Neural cell (in vitro differentiated cells): Measurements from ENCODE around the gene PRR5L. TPM values are rescaled to one million over a fixed set of nuclear protein-coding genes. Genes with fewer than 3 reads are reported as not detected.

Experiments
- H2AFZ ChIP-seq: fragments of 200-600, 300-800 bp; sonication (generic), shearing (Covaris generic); 2 replicates; pipeline ENCODE4 v1.6.0; 2014; ENCODE audit warnings: low read depth, mild to moderate bottlenecking, antibody characterized with exemption, low read length, moderate library complexity
- H3F3A ChIP-seq: fragments of 200-600 bp; shearing (Covaris generic); 2 replicates; pipeline ENCODE4 v1.6.1; 2016; ENCODE audit warnings: mild to moderate bottlenecking, moderate library complexity, mixed read lengths, antibody characterized with exemption, low read length; ENCODE audit not compliant: insufficient read depth, poor library complexity, severe bottlenecking
- H3K27ac ChIP-seq: fragments of 200-600, 300-800 bp; sonication (generic), shearing (Covaris generic); 2 replicates; pipeline ENCODE4 v1.5.1; 2014; ENCODE audit warnings: mild to moderate bottlenecking, low read length, moderate library complexity
- H3K27me3 ChIP-seq: fragments of 300-800, 200-600 bp; sonication (generic), shearing (Covaris generic); 2 replicates; pipeline ENCODE4 v1.6.0; 2014; ENCODE audit warnings: mild to moderate bottlenecking, low read depth, low read length, moderate library complexity; ENCODE audit not compliant: insufficient read depth
- H3K36me3 ChIP-seq: fragments of 300-800, 200-600 bp; sonication (generic), shearing (Covaris generic); 2 replicates; pipeline ENCODE4 v1.5.1; 2014; ENCODE audit warnings: mild to moderate bottlenecking, antibody characterized with exemption, low read length, moderate library complexity; ENCODE audit not compliant: insufficient read depth
- H3K4me2 ChIP-seq: fragments of 300-800, 200-600 bp; sonication (generic), shearing (Covaris generic); 2 replicates; pipeline ENCODE4 v1.6.0; 2014; ENCODE audit warnings: mild to moderate bottlenecking, low read length
- H3K4me3 ChIP-seq: fragments of 300-800, 200-600 bp; sonication (generic), shearing (Covaris generic); 2 replicates; pipeline ENCODE4 v1.5.1; 2014; ENCODE audit warnings: mild to moderate bottlenecking, low read length, moderate library complexity
- H3K79me2 ChIP-seq: fragments of 200-600 bp; shearing (Covaris generic); replicated peaks from 2 replicates; pipeline ENCODE4 v1.6.0; 2014; ENCODE audit warnings: mild to moderate bottlenecking, low read length, moderate library complexity; ENCODE audit not compliant: insufficient read depth
- H3K9ac ChIP-seq: fragments of 300-800, 200-600 bp; sonication (generic), shearing (Covaris generic); 2 replicates; pipeline ENCODE4 v1.6.1; 2016; ENCODE audit warnings: mild to moderate bottlenecking, low read length, mixed read lengths
- H3K9me2 ChIP-seq: fragments of 200-600 bp; shearing (Covaris generic); 2 replicates; pipeline ENCODE4 v1.6.1; 2016; ENCODE audit warnings: mild to moderate bottlenecking, low read length, mixed read lengths; ENCODE audit not compliant: insufficient read depth
- H3K9me3 ChIP-seq: fragments of 200-600, 300-800 bp; sonication (generic), shearing (Covaris generic); 2 replicates; pipeline ENCODE4 v1.6.1; 2016; ENCODE audit warnings: mild to moderate bottlenecking, mixed run types, low read length, moderate library complexity, mixed read lengths
- H4K20me1 ChIP-seq: fragments of 200-600 bp; shearing (Covaris generic); 2 replicates; pipeline ENCODE4 v1.6.1; 2016; ENCODE audit warnings: mild to moderate bottlenecking, mixed run types; ENCODE audit not compliant: insufficient read depth
- EP300 ChIP-seq: fragments of 450-650 bp; conservative IDR thresholded peaks from 2 replicates; pipeline ENCODE4 v1.6.1; 2014; ENCODE audit warnings: antibody characterized with exemption, mild to moderate bottlenecking, moderate library complexity; ENCODE audit not compliant: poor library complexity, severe bottlenecking
- MXI1 ChIP-seq: fragments of 450-650 bp; conservative IDR thresholded peaks from 2 replicates; pipeline ENCODE4 v1.6.1; 2014; ENCODE audit warnings: antibody characterized with exemption, mild to moderate bottlenecking; ENCODE audit not compliant: poor library complexity, severe bottlenecking
- POLR2AphosphoS5 ChIP-seq: IDR thresholded peaks from 2 replicates; pipeline ENCODE4 v1.6.1; 2012
- RAD21 ChIP-seq: fragments of 450-650 bp; conservative IDR thresholded peaks from 2 replicates; pipeline ENCODE4 v1.6.1; 2014; ENCODE audit warnings: antibody characterized with exemption, mild to moderate bottlenecking, moderate library complexity
- SMC3 ChIP-seq: fragments of 450-650 bp; conservative IDR thresholded peaks from 2 replicates; pipeline ENCODE4 v1.6.1; 2014; ENCODE audit warnings: antibody characterized with exemption, mild to moderate bottlenecking, moderate library complexity; ENCODE audit not compliant: poor library complexity
- TAF1 ChIP-seq: IDR thresholded peaks from 2 replicates; pipeline ENCODE4 v1.6.1; 2012; ENCODE audit warnings: low read depth
- polyA plus RNA-seq: library from polyadenylated mRNA; depleted of rRNA; stranded (reverse); fragments of >200 nt; gene quantifications from 2 replicates; pipeline ENCODE4 v1.2.3, GENCODE V29; 2014
- TF ChIP-seq, protein P1 (sequence below): fragments of 450-650 bp; IDR thresholded peaks from 2 replicates; pipeline ENCODE4 v1.5.1; 2014; ENCODE audit warnings: antibody characterized with exemption, mild to moderate bottlenecking, moderate library complexity; ENCODE audit not compliant: poor library complexity, severe bottlenecking
- TF ChIP-seq, protein P2 (sequence below): IDR thresholded peaks from 2 replicates; pipeline ENCODE4 v1.6.1; 2012; ENCODE audit warnings: borderline replicate concordance

Gene PRR5L
- polyA plus RNA-seq, 1 donor from 2014 or later: 0.22 TPM

DNA sequence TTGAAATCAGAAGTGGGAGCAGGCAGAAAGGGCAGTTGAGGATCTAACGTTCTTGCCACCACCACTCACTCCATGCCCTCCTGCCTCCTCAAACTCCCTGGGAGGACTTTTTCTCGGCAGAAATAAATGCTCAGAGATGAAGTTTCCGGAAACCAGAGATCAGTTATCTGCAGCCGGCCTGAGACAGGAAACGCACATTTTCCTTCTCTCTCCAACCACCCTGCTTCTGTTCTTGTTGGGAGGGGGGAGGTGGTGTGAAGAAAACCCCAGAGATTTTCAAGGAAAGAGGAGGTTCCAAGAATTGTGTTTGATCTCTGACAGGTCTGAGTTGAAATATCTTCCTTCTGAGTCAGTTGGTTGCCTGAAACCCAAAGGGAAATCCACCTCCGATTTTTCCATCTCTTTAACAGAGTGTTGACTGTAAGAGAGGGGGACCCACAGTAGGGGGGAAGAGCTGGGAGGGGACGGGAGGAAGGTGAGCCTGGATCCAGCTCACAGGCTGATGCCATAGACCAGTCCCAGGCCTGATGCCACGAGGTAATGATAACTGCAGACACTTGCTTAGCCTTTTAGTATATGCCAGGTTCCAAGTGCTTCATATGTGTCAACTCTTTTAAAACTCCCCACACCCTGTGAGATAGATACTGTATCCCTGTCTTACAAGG lies 113.2 kb downstream of the PRR5L start:
- Histone ChIP-seq H3K9ac (no peak overlapping the region), H3K9me3 (no peaks in the 10 kb centered on the region), H2AFZ (no peak overlapping the region), H3K4me2 (no peak overlapping the region), H4K20me1 (no peaks in the 10 kb centered on the region), H3K36me3 (no peaks in the 10 kb centered on the region), H3K27me3 (no peaks in the 10 kb centered on the region), H3F3A (no peaks in the 10 kb centered on the region), H3K9me2 (no peaks in the 10 kb centered on the region), H3K4me3 (no peak overlapping the region), H3K79me2 (no peaks in the 10 kb centered on the region), H3K27ac (no peak overlapping the region)
- no peak for TF ChIP-seq RAD21
- TF ChIP-seq EP300: no peak
- TF ChIP-seq, protein P1, sequence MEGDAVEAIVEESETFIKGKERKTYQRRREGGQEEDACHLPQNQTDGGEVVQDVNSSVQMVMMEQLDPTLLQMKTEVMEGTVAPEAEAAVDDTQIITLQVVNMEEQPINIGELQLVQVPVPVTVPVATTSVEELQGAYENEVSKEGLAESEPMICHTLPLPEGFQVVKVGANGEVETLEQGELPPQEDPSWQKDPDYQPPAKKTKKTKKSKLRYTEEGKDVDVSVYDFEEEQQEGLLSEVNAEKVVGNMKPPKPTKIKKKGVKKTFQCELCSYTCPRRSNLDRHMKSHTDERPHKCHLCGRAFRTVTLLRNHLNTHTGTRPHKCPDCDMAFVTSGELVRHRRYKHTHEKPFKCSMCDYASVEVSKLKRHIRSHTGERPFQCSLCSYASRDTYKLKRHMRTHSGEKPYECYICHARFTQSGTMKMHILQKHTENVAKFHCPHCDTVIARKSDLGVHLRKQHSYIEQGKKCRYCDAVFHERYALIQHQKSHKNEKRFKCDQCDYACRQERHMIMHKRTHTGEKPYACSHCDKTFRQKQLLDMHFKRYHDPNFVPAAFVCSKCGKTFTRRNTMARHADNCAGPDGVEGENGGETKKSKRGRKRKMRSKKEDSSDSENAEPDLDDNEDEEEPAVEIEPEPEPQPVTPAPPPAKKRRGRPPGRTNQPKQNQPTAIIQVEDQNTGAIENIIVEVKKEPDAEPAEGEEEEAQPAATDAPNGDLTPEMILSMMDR: no peak
- TF ChIP-seq TAF1: no peak
- TF ChIP-seq, protein P2, sequence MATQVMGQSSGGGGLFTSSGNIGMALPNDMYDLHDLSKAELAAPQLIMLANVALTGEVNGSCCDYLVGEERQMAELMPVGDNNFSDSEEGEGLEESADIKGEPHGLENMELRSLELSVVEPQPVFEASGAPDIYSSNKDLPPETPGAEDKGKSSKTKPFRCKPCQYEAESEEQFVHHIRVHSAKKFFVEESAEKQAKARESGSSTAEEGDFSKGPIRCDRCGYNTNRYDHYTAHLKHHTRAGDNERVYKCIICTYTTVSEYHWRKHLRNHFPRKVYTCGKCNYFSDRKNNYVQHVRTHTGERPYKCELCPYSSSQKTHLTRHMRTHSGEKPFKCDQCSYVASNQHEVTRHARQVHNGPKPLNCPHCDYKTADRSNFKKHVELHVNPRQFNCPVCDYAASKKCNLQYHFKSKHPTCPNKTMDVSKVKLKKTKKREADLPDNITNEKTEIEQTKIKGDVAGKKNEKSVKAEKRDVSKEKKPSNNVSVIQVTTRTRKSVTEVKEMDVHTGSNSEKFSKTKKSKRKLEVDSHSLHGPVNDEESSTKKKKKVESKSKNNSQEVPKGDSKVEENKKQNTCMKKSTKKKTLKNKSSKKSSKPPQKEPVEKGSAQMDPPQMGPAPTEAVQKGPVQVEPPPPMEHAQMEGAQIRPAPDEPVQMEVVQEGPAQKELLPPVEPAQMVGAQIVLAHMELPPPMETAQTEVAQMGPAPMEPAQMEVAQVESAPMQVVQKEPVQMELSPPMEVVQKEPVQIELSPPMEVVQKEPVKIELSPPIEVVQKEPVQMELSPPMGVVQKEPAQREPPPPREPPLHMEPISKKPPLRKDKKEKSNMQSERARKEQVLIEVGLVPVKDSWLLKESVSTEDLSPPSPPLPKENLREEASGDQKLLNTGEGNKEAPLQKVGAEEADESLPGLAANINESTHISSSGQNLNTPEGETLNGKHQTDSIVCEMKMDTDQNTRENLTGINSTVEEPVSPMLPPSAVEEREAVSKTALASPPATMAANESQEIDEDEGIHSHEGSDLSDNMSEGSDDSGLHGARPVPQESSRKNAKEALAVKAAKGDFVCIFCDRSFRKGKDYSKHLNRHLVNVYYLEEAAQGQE: no peak

- Histone ChIP-seq H3K27ac (no peak overlapping the region), H3K36me3 (no peaks in the 10 kb centered on the region), H3K9ac (no peak overlapping the region), H3K9me3 (no peaks in the 10 kb centered on the region), H2AFZ (no peak overlapping the region), H4K20me1 (no peaks in the 10 kb centered on the region), H3K27me3 (no peaks in the 10 kb centered on the region), H3K79me2 (no peaks in the 10 kb centered on the region), H3K9me2 (no peaks in the 10 kb centered on the region), H3K4me2 (no peak overlapping the region), H3K4me3 (no peak overlapping the region), H3F3A (no peaks in the 10 kb centered on the region)
- TF ChIP-seq, protein P2: no peak
- TF ChIP-seq SMC3: no peak
- no peak for TF ChIP-seq RAD21
- TF ChIP-seq POLR2AphosphoS5: no peak
- TF ChIP-seq TAF1: no peak
- TF ChIP-seq, protein P1: no peak
- TF ChIP-seq MXI1: no peak
- TF ChIP-seq EP300: no peak
Observed at GRCh38 chr11:36411202-36411640, 115.1 kb downstream of the PRR5L start.
